ENCODE results near the gene SDHC. TPM values are rescaled to one million over a fixed set of nuclear protein-coding genes. Genes with fewer than 3 reads are reported as not detected.
A peak's percentile ranks its signal among the peaks of the same experiment; 100 is the strongest.

SDHC gene
- polyA plus RNA-seq, 3 donors, result 208 to 350 (median 323) TPM

DNA sequence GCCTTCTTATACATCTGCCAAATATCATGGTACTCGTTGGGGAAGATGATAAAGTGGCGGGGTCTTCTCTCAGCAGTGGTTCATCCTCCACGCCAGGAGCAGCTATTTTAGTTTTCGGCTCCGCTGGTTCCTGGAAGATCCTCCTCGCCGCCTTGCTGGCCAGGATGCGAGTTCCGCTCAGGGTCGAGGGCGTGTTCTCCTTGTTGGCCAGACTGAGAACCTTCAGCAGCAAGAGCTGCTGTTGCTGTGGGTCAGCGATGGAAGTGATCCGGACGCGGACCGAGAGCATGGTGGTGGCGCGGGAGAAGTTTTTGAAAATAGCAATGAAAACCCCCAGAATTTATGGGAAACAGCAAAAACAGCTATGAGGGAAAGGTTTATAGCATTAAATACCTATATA is 64.9 kb downstream of the SDHC start:
- Mint-ChIP-seq H3K9me3 (peaks cover 0 to 2% (median 0%) of the 10 kb centered on the region in 7 donors), H3K27ac (peak overlapping the region in 1 of 7 donors; percentile 41), H3K36me3 (no peaks in the 10 kb centered on the region), H3K27me3 (ENCODE audit: low read depth in 3 of 3) (peaks cover 1 to 7% (median 2%) of the 10 kb centered on the region in 3 donors), H3K4me3 (peak overlapping the region in 1 of 2 donors; percentile 40), H3K4me1 (peaks cover 4% of the 10 kb centered on the region)
- Histone ChIP-seq H3K27me3 (ENCODE audit: control insufficient read depth in 2 of 2, insufficient read depth in 2 of 2, low read length in 2 of 2) (no peaks in the 10 kb centered on the region), H3K4me2 (replicated peaks; ENCODE audit: extremely low read depth, low read length, poor library complexity, severe bottlenecking) (no peak overlapping the region), H3K4me1 (ENCODE audit: control insufficient read depth in 1 of 2, insufficient read depth in 2 of 2, low read length in 2 of 2) (peaks cover 0 to 5% of the 10 kb centered on the region in 2 donors), H3K79me2 (ENCODE audit: insufficient read depth, low read length) (no peaks in the 10 kb centered on the region), H3K36me3 (replicated peaks in 1 of 2; ENCODE audit: control insufficient read depth in 1 of 2, insufficient read depth in 2 of 2, low read length in 2 of 2) (no peaks in the 10 kb centered on the region), H3K9ac (ENCODE audit: insufficient read depth, low read length, poor library complexity, severe bottlenecking) (no peak overlapping the region), H3K9me3 (replicated peaks in 1 of 2; ENCODE audit: control insufficient read depth in 1 of 2, insufficient read depth in 1 of 2, low read length in 2 of 2) (no peaks in the 10 kb centered on the region), H2AFZ (ENCODE audit: insufficient read depth, low read depth, low read length, poor library complexity, severe bottlenecking) (no peak overlapping the region), H4K20me1 (ENCODE audit: insufficient read depth, low read length) (no peaks in the 10 kb centered on the region), H3K4me3 (replicated peaks in 1 of 3; ENCODE audit: low read depth in 2 of 3, low read length in 3 of 3) (no peak overlapping the region), H3K27ac (ENCODE audit: low read depth in 1 of 2, low read length in 2 of 2) (no peak overlapping the region)
- 86% methylated on average over 11 of the region's 18 CpGs for WGBS (ENCODE audit: insufficient coverage)
- no peak for TF ChIP-seq CTCF (IDR thresholded peaks at IDR 0.05)
- intact Hi-C loops (cut with micrococcal nuclease), result loop anchor here in 1 of 2 donors (5.0 kb wide), 1 partner anchor 172 kb away; no protein-coding TSS in a partner anchor
- no peak for DNase-seq

- Mint-ChIP-seq H3K4me3 (no peak overlapping the region), H3K27me3 (ENCODE audit: low read depth in 3 of 3) (peaks cover 1 to 7% (median 2%) of the 10 kb centered on the region in 3 donors), H3K27ac (peak overlapping the region in 4 of 7 donors; percentile 63 to 82 (median 70)), H3K9me3 (peaks cover 0 to 2% (median 0%) of the 10 kb centered on the region in 7 donors), H3K36me3 (peaks cover 0 to 2% of the 10 kb centered on the region in 2 donors), H3K4me1 (peaks cover 11% of the 10 kb centered on the region)
- Histone ChIP-seq H3K9me3 (replicated peaks in 1 of 2; ENCODE audit: control insufficient read depth in 1 of 2, insufficient read depth in 1 of 2, low read length in 2 of 2) (no peaks in the 10 kb centered on the region), H2AFZ (ENCODE audit: insufficient read depth, low read depth, low read length, poor library complexity, severe bottlenecking) (peak overlapping the region; percentile 21), H3K9ac (ENCODE audit: insufficient read depth, low read length, poor library complexity, severe bottlenecking) (no peak overlapping the region), H3K79me2 (ENCODE audit: insufficient read depth, low read length) (no peaks in the 10 kb centered on the region), H3K4me1 (ENCODE audit: control insufficient read depth in 1 of 2, insufficient read depth in 2 of 2, low read length in 2 of 2) (peaks cover 5 to 6% of the 10 kb centered on the region in 2 donors), H3K27ac (ENCODE audit: low read depth in 1 of 2, low read length in 2 of 2) (no peak overlapping the region), H3K4me3 (replicated peaks in 1 of 3; ENCODE audit: low read depth in 2 of 3, low read length in 3 of 3) (no peak overlapping the region), H3K36me3 (replicated peaks in 1 of 2; ENCODE audit: control insufficient read depth in 1 of 2, insufficient read depth in 2 of 2, low read length in 2 of 2) (no peaks in the 10 kb centered on the region), H3K4me2 (replicated peaks; ENCODE audit: extremely low read depth, low read length, poor library complexity, severe bottlenecking) (no peak overlapping the region), H4K20me1 (ENCODE audit: insufficient read depth, low read length) (no peaks in the 10 kb centered on the region), H3K27me3 (ENCODE audit: control insufficient read depth in 2 of 2, insufficient read depth in 2 of 2, low read length in 2 of 2) (no peaks in the 10 kb centered on the region)
- no peak for DNase-seq
- intact Hi-C loops (cut with micrococcal nuclease), result loop anchor here (5.0 to 10.0 kb wide), 3 partner anchors 67 to 154 kb away; partner anchors contain the start of genes SDHC (in 1 of the 2) and TOMM40L (in 1 of the 2)
- no peak for TF ChIP-seq CTCF (IDR thresholded peaks at IDR 0.05)
- WGBS (ENCODE audit: insufficient coverage), result 78% methylated on average over 1 of the region's 6 CpGs
Observed at GRCh38 chr1:161381707-161382106, 67.5 kb downstream of the SDHC start.
